ENCODE results near the gene REC8. TPM values are rescaled to one million over a fixed set of nuclear protein-coding genes. Genes with fewer than 3 reads are reported as not detected.

The REC8 gene
- total and polyA plus RNA-seq, 2 of the 13 experiments (the other 11 are each of a cell fraction or from before 2014, with no cell fraction given), result 3.4 to 14.7 TPM

- intact Hi-C loops (cut with micrococcal nuclease; ENCODE audit: unreplicated experiment) (loop anchor here (1.0 kb wide), 3 partner anchors 15 to 42 kb away; partner anchors contain the start of genes DCAF11, IPO4, IRF9 and NRL), in situ Hi-C loops (cut with HindIII; ENCODE audit: extremely low pct_ligation_motif_present, low pct_unique_long_range_greater_than_20kb) (loop anchor here (25.0 kb wide), 1 partner anchor 834 kb away; the partner anchor contains the start of genes BCL2L2, PABPN1 and PPP1R3E)
- peak; percentile 100 for DNase-seq (ENCODE audit: low spot score)
- peaks cover 40% of the 10 kb centered on the region for H3K79me2 ChIP-seq (ENCODE audit: insufficient read depth, low read length)
- H3K4me2 ChIP-seq (ENCODE audit: low read depth, low read length), result peak within 1 kb of the TSS; percentile 98
- peak within 1 kb of the TSS; percentile 91 to 100 (median 96) for H3K4me3 ChIP-seq (replicated peaks in 1 of 3; ENCODE audit: insufficient read depth in 1 of 3, low read depth in 2 of 3, low read length in 3 of 3)
- H2AFZ ChIP-seq (ENCODE audit: low read length), result peak within 1 kb of the TSS; percentile 21
- H3K9me3 ChIP-seq (ENCODE audit: low read length), result no peaks in the 10 kb centered on the region
- peak within 1 kb of the TSS; percentile 95 for H3K9ac ChIP-seq (ENCODE audit: insufficient read depth, low read depth, low read length)
- H4K20me1 ChIP-seq (ENCODE audit: insufficient read depth, low read length), result peaks cover 7% of the 10 kb centered on the region; the same call in 1 of the 2 replicates
- H3K27me3 ChIP-seq (ENCODE audit: control insufficient read depth in 1 of 2, insufficient read depth in 2 of 2, low read length in 2 of 2), result peaks cover 0 to 3% of the 10 kb centered on the region in 2 experiments; a peak in 1 of 5 replicates
- peak; percentile 82 for ATAC-seq
- H3K36me3 ChIP-seq (replicated peaks in 1 of 2; ENCODE audit: control insufficient read depth in 1 of 2, insufficient read depth in 2 of 2, low read length in 2 of 2), result peaks cover 33 to 48% of the 10 kb centered on the region in 2 experiments
- FAIRE-seq, result no peak
- ChIA-PET POLR2A (interaction anchor here (0.6 to 8.5 kb wide), 66 partner anchors 11 to 1557 kb away, joined by 3 to 279 read pairs (median 5); partner anchors contain the start of genes ACIN1, BCL2L2, C14orf119 and CARMIL3), CTCF (ENCODE audit: low intra/inter-chr PET ratio, low total read pairs) (no interaction called here)
- WGBS (ENCODE audit: low lambda C conversion rate), result under 1% methylated on average over 25 of the region's 25 CpGs
- peak within 1 kb of the TSS; percentile 76 for H3K27ac ChIP-seq (ENCODE audit: extremely low read length, insufficient read depth, low read length)
- H3K4me1 ChIP-seq (ENCODE audit: insufficient read depth, low read length), result peaks cover 63% of the 10 kb centered on the region
- no TSS peak for BruUV-seq (replicated peaks)
- TF ChIP-seq RFX5 (IDR thresholded peaks at IDR 0.05; ENCODE audit: low read depth, low read length) (no peak), ZNF572 (CRISPR knock-in tag; IDR thresholded peaks at IDR 0.05) (no peak), MAFF (IDR thresholded peaks at IDR 0.05; ENCODE audit: low read depth, low read length) (no peak), ZNF691 (CRISPR knock-in tag; IDR thresholded peaks at IDR 0.05; ENCODE audit: borderline replicate concordance, low read depth) (peak; percentile 3; the same call in 1 of the 2 replicates), SOX6 (IDR thresholded peaks at IDR 0.05) (no peak), SOX6 (CRISPR knock-in tag; IDR thresholded peaks at IDR 0.05) (peak; percentile 80), RBM22 (optimal IDR thresholded peaks at IDR 0.05; ENCODE audit: low read length) (no peak), NBN (conservative IDR thresholded peaks at IDR 0.05) (no peak), ZSCAN20 (CRISPR knock-in tag; IDR thresholded peaks at IDR 0.05; ENCODE audit: borderline replicate concordance) (peak; percentile 83; the same call in 1 of the 2 replicates), SATB2 (CRISPR knock-in tag; IDR thresholded peaks at IDR 0.05) (no peak), ISL2 (CRISPR knock-in tag; IDR thresholded peaks at IDR 0.05) (no peak; the same call in none of the 2 replicates), KAT8 (CRISPR knock-in tag; IDR thresholded peaks at IDR 0.05) (no peak; the same call in 1 of the 2 replicates), NR1H2 (CRISPR knock-in tag; IDR thresholded peaks at IDR 0.05; ENCODE audit: borderline replicate concordance, low read depth) (no peak), ZNF775 (CRISPR knock-in tag; IDR thresholded peaks at IDR 0.05; ENCODE audit: borderline replicate concordance) (no peak), SMAD1 (CRISPR knock-in tag; IDR thresholded peaks at IDR 0.05; ENCODE audit: borderline replicate concordance, low read depth) (no peak), ZNF367 (CRISPR knock-in tag; IDR thresholded peaks at IDR 0.05; ENCODE audit: borderline replicate concordance) (no peak), ZC3H4 (CRISPR knock-in tag; IDR thresholded peaks at IDR 0.05; ENCODE audit: borderline replicate concordance) (no peak), ZNF205 (CRISPR knock-in tag; IDR thresholded peaks at IDR 0.05) (peak; percentile 58; the same call in 1 of the 2 replicates), ZNF749 (CRISPR knock-in tag; IDR thresholded peaks at IDR 0.05; ENCODE audit: borderline replicate concordance) (peak; percentile 98; the same call in 1 of the 2 replicates)
- TF ChIP-seq, protein P1, sequence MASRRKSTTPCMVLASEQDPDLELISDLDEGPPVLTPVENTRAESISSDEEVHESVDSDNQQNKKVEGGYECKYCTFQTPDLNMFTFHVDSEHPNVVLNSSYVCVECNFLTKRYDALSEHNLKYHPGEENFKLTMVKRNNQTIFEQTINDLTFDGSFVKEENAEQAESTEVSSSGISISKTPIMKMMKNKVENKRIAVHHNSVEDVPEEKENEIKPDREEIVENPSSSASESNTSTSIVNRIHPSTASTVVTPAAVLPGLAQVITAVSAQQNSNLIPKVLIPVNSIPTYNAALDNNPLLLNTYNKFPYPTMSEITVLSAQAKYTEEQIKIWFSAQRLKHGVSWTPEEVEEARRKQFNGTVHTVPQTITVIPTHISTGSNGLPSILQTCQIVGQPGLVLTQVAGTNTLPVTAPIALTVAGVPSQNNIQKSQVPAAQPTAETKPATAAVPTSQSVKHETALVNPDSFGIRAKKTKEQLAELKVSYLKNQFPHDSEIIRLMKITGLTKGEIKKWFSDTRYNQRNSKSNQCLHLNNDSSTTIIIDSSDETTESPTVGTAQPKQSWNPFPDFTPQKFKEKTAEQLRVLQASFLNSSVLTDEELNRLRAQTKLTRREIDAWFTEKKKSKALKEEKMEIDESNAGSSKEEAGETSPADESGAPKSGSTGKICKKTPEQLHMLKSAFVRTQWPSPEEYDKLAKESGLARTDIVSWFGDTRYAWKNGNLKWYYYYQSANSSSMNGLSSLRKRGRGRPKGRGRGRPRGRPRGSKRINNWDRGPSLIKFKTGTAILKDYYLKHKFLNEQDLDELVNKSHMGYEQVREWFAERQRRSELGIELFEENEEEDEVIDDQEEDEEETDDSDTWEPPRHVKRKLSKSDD (CRISPR knock-in tag; IDR thresholded peaks at IDR 0.05; ENCODE audit: low read depth), result no peak; the same call in 1 of the 2 replicates
- TF ChIP-seq, protein P2, sequence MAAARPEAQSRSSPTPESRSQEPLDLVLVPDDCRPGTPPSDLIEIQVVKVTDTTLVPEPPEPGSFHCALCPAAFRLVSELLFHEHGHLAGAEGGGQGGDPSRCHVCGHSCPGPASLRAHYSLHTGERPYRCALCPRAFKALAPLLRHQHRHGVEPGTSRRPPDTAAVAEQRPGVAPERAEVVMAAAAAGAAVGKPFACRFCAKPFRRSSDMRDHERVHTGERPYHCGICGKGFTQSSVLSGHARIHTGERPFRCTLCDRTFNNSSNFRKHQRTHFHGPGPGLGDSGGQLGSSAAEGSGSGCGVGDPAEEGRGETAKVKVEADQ (CRISPR knock-in tag; IDR thresholded peaks at IDR 0.05; ENCODE audit: borderline replicate concordance), result peak; percentile 24; the same call in 1 of the 2 replicates
Observed at GRCh38 chr14:24146453-24146977, 25.4 kb upstream of the REC8 start, which contains the start of gene PSME2. Gene PSME2 (minus strand): TSS chr14:24146610. CDS start chr14:24146581, 29 bp downstream.

Measured in HepG2 (cell line).